OCI-LY7 (cell line): Measurements from ENCODE around the gene HOXB5. TPM values are rescaled to one million over a fixed set of nuclear protein-coding genes. Genes with fewer than 3 reads are reported as not detected.

ENCODE experiments used
- BruUV-seq: library from RNA; stranded (reverse); fragments of 400-500 nt; replicated peaks from 2 replicates; lab custom pipeline; 2021; lab: Mats Ljungman, UMichigan
- CTCF ChIA-PET: fragments of 300-600 bp; sonication (Branson Sonifier 250); formaldehyde crosslinking; loops from one replicate; lab custom pipeline; 2022; ENCODE audit warnings: antibody characterized with exemption; ENCODE audit not compliant: unreplicated experiment; lab: Charles Lee
- POLR2A ChIA-PET: fragments of 300-600 bp; sonication (Branson Sonifier 250); formaldehyde crosslinking; loops from one replicate; lab custom pipeline; 2022; ENCODE audit warnings: antibody characterized with exemption; lab: Charles Lee
- DNase-seq: peaks from one replicate; pipeline ENCODE4 v3.0.0-alpha.2; 2015; ENCODE audit warnings: low spot score
- H2AFZ ChIP-seq: fragments of 200-600 bp; sonication (generic), shearing (Covaris generic); 2 replicates; pipeline ENCODE4 v1.6.1; 2014; ENCODE audit warnings: mild to moderate bottlenecking, antibody characterized with exemption, low read length, moderate library complexity
- H3K27ac ChIP-seq: fragments of 200-600 bp; sonication (generic); 2 replicates; pipeline ENCODE4 v1.5.1; 2014; ENCODE audit warnings: mixed run types, low read depth, mild to moderate bottlenecking, moderate library complexity, low read length, inconsistent platforms; ENCODE audit not compliant: poor library complexity, severe bottlenecking
- H3K36me3 ChIP-seq: fragments of 200-600 bp; sonication (generic); 2 replicates; pipeline ENCODE4 v1.6.1; 2014; ENCODE audit warnings: mild to moderate bottlenecking, antibody characterized with exemption, low read length, moderate library complexity, mixed read lengths; ENCODE audit not compliant: insufficient read depth
- H3K4me1 ChIP-seq: fragments of 200-600 bp; sonication (generic); 2 replicates; pipeline ENCODE4 v1.5.1; 2014; ENCODE audit warnings: mild to moderate bottlenecking, low read length; ENCODE audit not compliant: insufficient read depth, poor library complexity, severe bottlenecking
- H3K4me2 ChIP-seq: fragments of 200-600 bp; sonication (generic); 2 replicates; pipeline ENCODE4 v1.6.1; 2014; ENCODE audit warnings: mild to moderate bottlenecking, low read length
- H3K4me3 ChIP-seq: fragments of 200-600 bp; sonication (generic); 2 replicates; pipeline ENCODE4 v1.5.1; 2014; ENCODE audit warnings: mild to moderate bottlenecking, low read depth, low read length; ENCODE audit not compliant: poor library complexity, severe bottlenecking
- H3K79me2 ChIP-seq: fragments of 200-600 bp; sonication (generic); 2 replicates; pipeline ENCODE4 v1.6.1; 2016; ENCODE audit warnings: low read depth, mild to moderate bottlenecking, low read length, moderate library complexity, mixed read lengths; ENCODE audit not compliant: insufficient read depth
- H3K9me2 ChIP-seq: fragments of 200-600 bp; sonication (generic); 2 replicates; pipeline ENCODE4 v1.6.1; 2016; ENCODE audit warnings: mild to moderate bottlenecking, low read length, mixed read lengths; ENCODE audit not compliant: insufficient read depth
- H3K9me3 ChIP-seq: fragments of 200-600 bp; sonication (generic); 2 replicates; pipeline ENCODE4 v1.6.1; 2014; ENCODE audit warnings: mild to moderate bottlenecking, mixed run types, low read length, mixed read lengths
- H4K20me1 ChIP-seq: fragments of 200-600 bp; sonication (generic); 2 replicates; pipeline ENCODE4 v1.6.1; 2014; ENCODE audit warnings: mild to moderate bottlenecking, antibody characterized with exemption, low read length, moderate library complexity, mixed read lengths; ENCODE audit not compliant: insufficient read depth
- EZH2phosphoT487 ChIP-seq: fragments of 200-600 bp; sonication (generic); IDR thresholded peaks from 2 replicates; pipeline ENCODE4 v1.6.1; 2018; ENCODE audit warnings: low read depth, borderline replicate concordance, mild to moderate bottlenecking, mixed run types, antibody characterized with exemption, low read length, moderate library complexity, mixed read lengths
- intact Hi-C: fragments of 100-400 bp; cut with micrococcal nuclease; formaldehyde crosslinking; loops from one replicate; pipeline ENCODE4 v1.10.0; 2022; ENCODE audit not compliant: unreplicated experiment
- total RNA-seq, 2 experiments: library from RNA; depleted of rRNA in 1 of 2; stranded (reverse); fragments of >200 nt in 1 of 2; shearing (Covaris generic) in 1 of 2; gene quantifications; 2 replicates each; pipeline ENCODE4 v1.2.3, GENCODE V29; 2014 to 2022
- TF ChIP-seq, protein P1 (sequence below): fragments of 200-600 bp; sonication (generic); conservative IDR thresholded peaks from 2 replicates; pipeline ENCODE4 v1.5.1; 2014; ENCODE audit warnings: mild to moderate bottlenecking, antibody characterized with exemption, low read length, moderate library complexity, mixed read lengths

The HOXB5 gene
- total RNA-seq, 2 experiments from 2014 or later = not detected

DNA sequence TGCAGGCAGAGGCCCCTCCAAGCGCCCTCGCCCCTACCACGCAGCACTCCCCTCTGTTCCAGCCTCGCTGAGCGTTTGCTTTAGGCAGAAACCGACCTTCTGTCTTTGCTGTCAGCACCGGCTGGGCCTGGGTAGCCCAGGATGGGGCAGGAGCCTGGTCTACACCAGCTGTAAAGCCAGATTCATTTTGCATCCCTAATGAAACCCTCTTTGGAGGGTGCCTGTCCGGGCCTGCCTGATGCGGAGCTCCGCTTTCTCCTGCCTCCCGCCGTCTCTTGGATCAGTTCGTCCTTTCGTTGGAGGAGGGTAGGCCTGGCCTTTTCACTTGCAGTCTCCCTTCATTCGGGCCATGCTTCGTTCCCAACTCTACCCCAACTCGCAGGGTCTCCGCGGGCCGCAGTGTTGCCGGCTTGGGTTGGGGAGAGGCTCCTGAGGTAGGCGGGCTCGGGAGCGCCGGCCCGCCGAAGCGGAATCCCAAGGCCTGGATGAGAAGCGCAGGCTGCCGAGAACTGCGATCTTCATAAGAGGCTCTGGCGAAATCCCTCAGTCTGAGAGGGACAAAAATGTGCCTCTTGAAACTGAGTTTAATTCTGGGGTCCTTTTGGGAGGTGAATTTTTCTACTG lies 26.4 kb upstream of the HOXB5 start:
- no peak for DNase-seq
- no peaks in the 10 kb centered on the region for H4K20me1 ChIP-seq
- H3K9me2 ChIP-seq = no peaks in the 10 kb centered on the region
- H3K4me3 ChIP-seq = no peak overlapping the region
- intact Hi-C loops = loop anchor here (5.0 kb wide), 1 partner anchor 593 kb away; no protein-coding TSS in a partner anchor
- no peak overlapping the region for H2AFZ ChIP-seq
- H3K4me1 ChIP-seq = no peaks in the 10 kb centered on the region
- no peaks in the 10 kb centered on the region for H3K9me3 ChIP-seq
- POLR2A ChIA-PET = no interaction called here
- no peak overlapping the region for H3K4me2 ChIP-seq
- no peak for TF ChIP-seq EZH2phosphoT487
- TF ChIP-seq, protein P1, sequence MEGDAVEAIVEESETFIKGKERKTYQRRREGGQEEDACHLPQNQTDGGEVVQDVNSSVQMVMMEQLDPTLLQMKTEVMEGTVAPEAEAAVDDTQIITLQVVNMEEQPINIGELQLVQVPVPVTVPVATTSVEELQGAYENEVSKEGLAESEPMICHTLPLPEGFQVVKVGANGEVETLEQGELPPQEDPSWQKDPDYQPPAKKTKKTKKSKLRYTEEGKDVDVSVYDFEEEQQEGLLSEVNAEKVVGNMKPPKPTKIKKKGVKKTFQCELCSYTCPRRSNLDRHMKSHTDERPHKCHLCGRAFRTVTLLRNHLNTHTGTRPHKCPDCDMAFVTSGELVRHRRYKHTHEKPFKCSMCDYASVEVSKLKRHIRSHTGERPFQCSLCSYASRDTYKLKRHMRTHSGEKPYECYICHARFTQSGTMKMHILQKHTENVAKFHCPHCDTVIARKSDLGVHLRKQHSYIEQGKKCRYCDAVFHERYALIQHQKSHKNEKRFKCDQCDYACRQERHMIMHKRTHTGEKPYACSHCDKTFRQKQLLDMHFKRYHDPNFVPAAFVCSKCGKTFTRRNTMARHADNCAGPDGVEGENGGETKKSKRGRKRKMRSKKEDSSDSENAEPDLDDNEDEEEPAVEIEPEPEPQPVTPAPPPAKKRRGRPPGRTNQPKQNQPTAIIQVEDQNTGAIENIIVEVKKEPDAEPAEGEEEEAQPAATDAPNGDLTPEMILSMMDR = no peak
- H3K36me3 ChIP-seq = no peaks in the 10 kb centered on the region
- no peaks in the 10 kb centered on the region for H3K79me2 ChIP-seq
- H3K27ac ChIP-seq = no peak overlapping the region
- CTCF ChIA-PET = no interaction called here
- no TSS peak for BruUV-seq

DNA sequence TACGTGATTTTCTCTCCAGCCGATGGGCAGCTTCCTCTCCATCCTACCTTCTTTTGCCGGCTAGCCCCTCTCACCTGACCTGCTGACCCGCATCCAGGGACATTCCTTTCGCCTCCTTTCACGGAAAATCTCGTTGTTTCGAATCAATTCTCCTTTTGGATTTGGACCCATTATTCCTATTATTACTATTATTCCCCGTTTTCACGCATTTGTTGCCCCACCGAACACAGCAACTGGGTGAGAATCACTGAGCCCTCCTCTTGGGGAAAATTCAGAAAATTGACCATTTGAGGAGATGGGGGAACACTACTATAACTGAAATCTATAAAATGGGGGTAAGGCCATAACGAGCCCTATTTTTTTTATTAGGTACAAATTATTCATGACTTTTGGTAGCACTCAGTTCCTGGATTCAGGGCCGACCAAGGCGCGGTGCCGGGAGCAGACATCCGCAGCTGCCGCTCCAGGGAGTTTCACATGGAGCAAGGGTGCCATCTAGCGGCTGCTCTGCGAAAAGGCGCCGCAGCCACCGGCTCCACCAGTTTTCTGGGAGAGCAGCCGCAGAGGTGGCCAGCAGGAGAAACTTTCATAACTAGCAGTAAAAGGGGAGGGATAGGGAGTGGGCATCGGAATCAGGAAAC lies 24.8 kb upstream of the HOXB5 start:
- no peaks in the 10 kb centered on the region for H4K20me1 ChIP-seq
- H3K4me1 ChIP-seq = no peaks in the 10 kb centered on the region
- no peaks in the 10 kb centered on the region for H3K9me2 ChIP-seq
- no peaks in the 10 kb centered on the region for H3K79me2 ChIP-seq
- peak; percentile 76 for DNase-seq
- no peak for TF ChIP-seq EZH2phosphoT487
- TF ChIP-seq, protein P1 = peak; percentile 99
- H3K27ac ChIP-seq = no peak overlapping the region
- H3K4me3 ChIP-seq = no peak overlapping the region
- no peaks in the 10 kb centered on the region for H3K36me3 ChIP-seq
- intact Hi-C loops = loop anchor here (1.0 to 5.0 kb wide), 2 partner anchors 311 to 591 kb away; no protein-coding TSS in a partner anchor
- BruUV-seq = no TSS peak
- H3K9me3 ChIP-seq = no peaks in the 10 kb centered on the region
- CTCF ChIA-PET = no interaction called here
- no peak overlapping the region for H3K4me2 ChIP-seq
- POLR2A ChIA-PET = no interaction called here
- no peak overlapping the region for H2AFZ ChIP-seq
